Stimulated activated naive B cell treated with anti-CD40 and anti-IgM and Interleukin-4, amounts not matched to agents 10 μg/mL and 1 μg/mL and 100 μg/mL, for 72 hours (primary cell): ENCODE measurements around the gene RGS6.

Source experiments
- ATAC-seq, 2 donors: fragments of 150-1000 bp; cut with Tn5 transposase; replicated peaks; 2 replicates each; pipeline ENCODE4 v1.10.0; 2021; ENCODE audit warnings: moderate library complexity in 1 of 2
- DNase-seq: peaks from one replicate; pipeline ENCODE4 v3.0.0; 2021
- H3K27ac Mint-ChIP-seq: one replicate; pipeline ENCODE4 v1.8.0; 2022; ENCODE audit warnings: mild to moderate bottlenecking, mixed read lengths
- H3K27me3 Mint-ChIP-seq, 2 donors: one replicate each; pipeline ENCODE4 v1.8.0; 2022; ENCODE audit warnings: mixed read lengths in 2 of 2
- H3K36me3 Mint-ChIP-seq, 2 donors: one replicate each; pipeline ENCODE4 v1.8.0; 2022; ENCODE audit warnings: mixed read lengths in 2 of 2, mild to moderate bottlenecking in 1 of 2
- H3K4me1 Mint-ChIP-seq, 2 donors: one replicate each; pipeline ENCODE4 v1.8.0; 2022; ENCODE audit warnings: mixed read lengths in 2 of 2, mild to moderate bottlenecking in 1 of 2
- H3K4me3 Mint-ChIP-seq, 2 donors: one replicate each; pipeline ENCODE4 v1.8.0; 2022; ENCODE audit warnings: mild to moderate bottlenecking in 2 of 2, mixed read lengths in 2 of 2, moderate library complexity in 1 of 2
- H3K9me3 Mint-ChIP-seq, 2 donors: one replicate each; pipeline ENCODE4 v1.8.0; 2022; ENCODE audit warnings: mixed read lengths in 2 of 2, mild to moderate bottlenecking in 1 of 2

Gene RGS6

DNA sequence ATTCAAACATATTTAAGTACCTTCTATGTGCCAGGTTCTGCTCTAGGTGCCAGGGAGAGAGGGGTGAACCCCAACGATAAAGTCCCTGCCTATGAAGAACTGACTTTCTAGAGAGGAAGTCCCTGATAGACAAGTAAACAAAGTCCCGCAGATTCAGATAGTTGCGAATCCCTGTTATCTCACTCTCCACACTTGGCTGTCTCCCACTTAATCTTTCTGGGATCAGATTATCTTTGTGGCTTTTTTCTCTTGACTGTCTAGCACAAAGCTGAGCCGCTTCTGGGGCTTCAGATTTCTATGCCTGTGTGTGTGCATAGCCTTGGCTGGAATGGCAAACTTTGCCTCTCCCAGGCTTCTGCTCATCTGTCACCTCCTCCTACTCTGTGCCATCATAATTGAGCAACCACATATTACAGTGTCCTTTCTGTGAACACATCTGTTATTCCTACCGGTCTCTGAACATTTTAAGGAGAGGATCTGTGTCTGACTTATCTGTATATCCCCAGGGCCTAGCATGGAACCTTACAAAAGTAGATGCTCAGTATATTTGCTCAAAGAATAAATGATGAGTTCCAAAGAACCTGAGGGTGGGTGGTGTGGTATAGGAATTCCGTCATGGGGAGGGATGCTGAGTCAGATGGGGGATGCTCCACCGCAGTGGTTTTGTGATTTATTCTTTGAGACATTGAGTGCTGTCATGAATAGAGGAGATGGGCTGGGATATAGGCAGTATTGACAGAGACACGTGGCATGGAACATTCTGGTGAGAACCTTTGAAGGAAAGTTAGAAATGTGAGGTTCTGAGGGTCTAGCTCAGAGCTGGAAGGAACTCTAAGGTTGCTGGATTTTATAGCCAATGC is 28.5 kb downstream of the RGS6 start:
- Mint-ChIP-seq H3K27ac (no peak overlapping the region), H3K9me3 (peaks cover 0 to 1% of the 10 kb centered on the region in 2 donors), H3K4me1 (peaks cover 8 to 24% of the 10 kb centered on the region in 2 donors), H3K4me3 (no peak overlapping the region), H3K36me3 (no peaks in the 10 kb centered on the region), H3K27me3 (peaks cover 19 to 26% of the 10 kb centered on the region in 2 donors)
- DNase-seq (no peak), ATAC-seq (no peak)

DNA sequence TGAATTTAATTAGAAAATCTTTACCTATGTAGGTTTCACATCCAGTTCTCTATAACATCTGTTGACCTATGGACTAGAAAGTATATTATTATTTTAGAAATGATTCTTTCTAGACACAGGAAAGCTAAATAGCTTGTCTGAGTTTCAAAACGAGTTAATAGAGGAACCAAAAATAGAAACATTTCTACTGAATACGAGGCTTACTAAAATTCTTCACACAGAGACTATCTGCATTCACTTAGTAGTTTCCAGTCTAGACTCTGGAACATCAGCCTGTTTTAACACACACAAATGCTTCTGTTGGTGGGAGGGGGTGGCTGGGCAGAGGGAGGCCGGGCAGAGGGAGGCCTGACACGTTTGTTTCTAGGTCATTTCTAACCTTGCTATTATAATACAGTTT is 29.7 kb downstream of the RGS6 start:
- Mint-ChIP-seq H3K4me1 (peaks cover 4 to 18% of the 10 kb centered on the region in 2 donors), H3K4me3 (no peak overlapping the region), H3K36me3 (no peaks in the 10 kb centered on the region), H3K27ac (no peak overlapping the region), H3K9me3 (no peaks in the 10 kb centered on the region), H3K27me3 (peaks cover 13 to 16% of the 10 kb centered on the region in 2 donors)
- peak; percentile 69 to 73 for ATAC-seq
- DNase-seq = no peak

DNA sequence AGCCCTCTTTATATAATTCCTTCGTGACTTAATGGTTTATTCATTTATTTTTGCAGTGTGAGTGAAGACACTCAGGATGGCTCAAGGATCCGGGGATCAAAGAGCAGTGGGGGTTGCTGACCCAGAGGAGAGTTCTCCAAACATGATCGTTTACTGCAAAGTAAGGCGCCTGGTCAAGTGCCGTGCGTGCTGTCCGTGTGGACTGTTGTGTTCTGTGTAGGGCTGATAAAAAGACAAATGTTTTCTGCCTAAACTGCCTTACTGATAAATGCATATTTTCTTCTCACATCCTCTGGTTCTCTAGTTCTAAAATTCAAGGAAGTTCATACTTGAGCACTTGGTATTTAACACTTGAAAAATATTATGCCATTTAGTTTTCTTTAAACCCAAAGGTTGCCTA is 32.5 kb downstream of the RGS6 start:
- ATAC-seq = no peak
- H3K4me1 Mint-ChIP-seq = peaks cover 4 to 12% of the 10 kb centered on the region in 2 donors

DNA sequence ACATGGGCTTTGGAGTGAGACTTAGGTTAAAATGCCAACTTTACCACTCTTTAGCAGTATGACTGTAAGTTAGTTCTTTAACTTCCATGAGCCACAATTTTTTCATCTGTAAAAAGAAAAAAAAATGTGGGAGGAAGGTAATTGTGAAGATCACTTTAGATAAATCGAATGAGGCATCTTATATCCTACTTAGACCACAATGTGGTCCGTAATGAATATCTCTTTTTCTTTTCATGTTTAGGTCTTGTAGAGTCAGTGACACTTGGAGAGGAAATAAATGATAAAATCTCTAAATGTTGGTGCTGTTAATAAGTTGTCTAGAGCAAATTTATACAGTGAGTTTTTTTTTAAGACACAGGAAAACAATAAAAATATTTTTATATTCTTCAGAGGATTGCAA is 34.3 kb downstream of the RGS6 start:
- Mint-ChIP-seq H3K9me3 (peaks cover 8% of the 10 kb centered on the region in 2 donors), H3K27ac (no peak overlapping the region), H3K36me3 (no peaks in the 10 kb centered on the region), H3K4me1 (peaks cover 4 to 6% of the 10 kb centered on the region in 2 donors), H3K4me3 (no peak overlapping the region), H3K27me3 (peaks cover 20 to 25% of the 10 kb centered on the region in 2 donors)
- ATAC-seq (no peak), DNase-seq (no peak)

More for the DNA sequence above, 32.5 kb downstream of the RGS6 start:
- Mint-ChIP-seq H3K9me3 (peaks cover 5 to 8% of the 10 kb centered on the region in 2 donors), H3K36me3 (no peaks in the 10 kb centered on the region), H3K27ac (no peak overlapping the region), H3K4me3 (no peak overlapping the region), H3K27me3 (peaks cover 11 to 12% of the 10 kb centered on the region in 2 donors)
- no peak for DNase-seq

DNA sequence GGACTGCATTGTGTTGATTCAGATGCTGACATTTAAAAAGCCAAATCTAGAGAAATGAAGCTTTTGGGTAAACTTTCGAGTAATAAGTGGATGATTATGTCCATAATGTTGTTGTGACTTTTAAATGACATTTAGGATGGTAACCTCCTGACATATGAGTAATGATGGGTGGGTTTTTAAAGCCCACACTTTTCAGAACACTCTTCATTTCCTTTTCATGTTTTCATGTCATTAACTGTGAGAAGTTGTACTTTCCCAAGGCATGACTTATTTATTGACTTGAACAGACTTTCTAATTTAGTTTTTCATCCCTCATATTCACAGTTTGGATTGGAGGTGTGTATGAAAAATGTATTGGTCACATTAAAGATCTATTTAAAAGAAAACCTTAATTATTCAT is 35.5 kb downstream of the RGS6 start:
- Mint-ChIP-seq H3K27me3 (peaks cover 25 to 33% of the 10 kb centered on the region in 2 donors), H3K27ac (no peak overlapping the region), H3K9me3 (peaks cover 8% of the 10 kb centered on the region in 2 donors), H3K36me3 (no peaks in the 10 kb centered on the region), H3K4me1 (peaks cover 4 to 6% of the 10 kb centered on the region in 2 donors), H3K4me3 (peak overlapping the region; percentile 7 to 63)
- DNase-seq (no peak), ATAC-seq (peak; percentile 92 to 94)

DNA sequence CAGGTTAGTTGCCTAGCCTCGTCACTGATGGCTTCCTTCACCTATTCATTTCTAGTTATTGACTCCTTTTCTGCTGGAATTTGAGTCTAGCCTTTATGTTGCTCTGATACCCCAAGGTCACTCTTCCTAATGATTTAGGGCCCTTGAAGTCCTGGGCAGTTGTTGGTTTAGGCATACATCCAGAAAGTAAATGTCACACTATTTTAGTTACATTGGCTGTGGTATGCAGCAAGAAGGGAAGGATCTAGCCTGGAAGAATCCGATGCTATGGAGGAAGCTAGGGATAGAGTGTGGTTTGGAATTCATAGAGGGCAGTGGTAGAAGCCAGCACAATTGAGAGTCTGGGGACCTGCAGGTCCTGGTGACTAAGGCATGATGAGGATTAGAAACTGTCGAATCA is 38.0 kb downstream of the RGS6 start:
- H3K27me3 Mint-ChIP-seq = peaks cover 22 to 30% of the 10 kb centered on the region in 2 donors
- no peaks in the 10 kb centered on the region for H3K36me3 Mint-ChIP-seq
- DNase-seq = no peak
- no peak overlapping the region for H3K27ac Mint-ChIP-seq
- no peak for ATAC-seq
- no peak overlapping the region for H3K4me3 Mint-ChIP-seq
- H3K9me3 Mint-ChIP-seq = peaks cover 8% of the 10 kb centered on the region in 2 donors
- H3K4me1 Mint-ChIP-seq = peaks cover 4 to 6% of the 10 kb centered on the region in 2 donors

DNA sequence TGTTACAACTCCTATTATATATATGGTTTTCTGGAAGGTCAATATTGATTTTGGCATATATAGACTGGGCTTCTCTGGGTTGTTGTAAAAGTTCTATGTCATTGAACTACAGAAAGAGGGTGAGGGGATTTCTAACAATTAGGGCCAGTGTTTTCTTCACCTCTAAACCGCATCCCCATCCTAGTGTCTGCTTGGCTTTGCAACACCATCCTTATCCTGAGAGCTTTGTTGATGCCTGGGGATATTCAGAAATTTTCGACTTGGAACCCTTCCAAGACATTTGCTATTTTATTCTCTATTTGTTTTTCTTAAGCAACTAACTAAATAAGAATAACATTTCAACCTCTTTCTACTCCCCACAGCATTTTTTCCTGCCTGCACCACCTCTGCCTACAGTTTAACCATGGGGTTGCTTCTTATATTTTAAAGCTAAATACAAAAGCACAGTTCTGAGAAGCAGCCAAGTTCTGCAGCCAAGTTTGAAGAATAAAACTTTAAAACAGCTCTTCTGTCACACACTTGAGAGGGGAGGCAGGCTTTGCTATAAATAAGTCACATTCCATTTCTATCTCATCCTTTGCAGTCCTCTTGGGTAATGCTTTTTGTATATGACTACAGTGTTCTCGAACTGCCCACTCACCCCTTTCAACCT is 53.4 kb downstream of the RGS6 start:
- ATAC-seq = no peak
- no peak overlapping the region for H3K27ac Mint-ChIP-seq
- no peak overlapping the region for H3K4me3 Mint-ChIP-seq
- no peaks in the 10 kb centered on the region for H3K4me1 Mint-ChIP-seq
- no peaks in the 10 kb centered on the region for H3K36me3 Mint-ChIP-seq
- DNase-seq = no peak
- peaks cover 23 to 36% of the 10 kb centered on the region in 2 donors for H3K27me3 Mint-ChIP-seq
- peaks cover 2 to 4% of the 10 kb centered on the region in 2 donors for H3K9me3 Mint-ChIP-seq

DNA sequence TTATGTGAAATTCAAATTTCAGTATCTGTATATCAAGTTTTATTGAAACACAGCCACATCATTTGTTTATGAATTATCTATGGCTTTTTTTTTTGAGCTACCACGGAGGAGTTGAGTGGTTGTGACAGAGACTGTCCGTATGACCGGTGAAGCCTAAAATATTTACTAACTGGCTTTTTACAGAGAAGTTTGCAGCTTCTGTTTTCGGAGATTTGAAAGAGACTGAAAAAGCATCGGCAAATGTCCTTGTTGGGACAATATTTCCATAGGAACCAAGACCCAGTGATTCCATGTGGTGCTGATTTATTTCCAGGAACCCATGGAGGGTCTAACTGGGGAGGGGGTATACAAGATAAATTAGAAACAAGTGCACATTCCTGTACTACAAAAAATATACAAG is 56.2 kb downstream of the RGS6 start:
- Mint-ChIP-seq H3K27ac (no peak overlapping the region), H3K4me3 (no peak overlapping the region), H3K9me3 (no peaks in the 10 kb centered on the region), H3K36me3 (no peaks in the 10 kb centered on the region), H3K4me1 (no peaks in the 10 kb centered on the region), H3K27me3 (peaks cover 8 to 16% of the 10 kb centered on the region in 2 donors)
- DNase-seq = no peak
- no peak for ATAC-seq

DNA sequence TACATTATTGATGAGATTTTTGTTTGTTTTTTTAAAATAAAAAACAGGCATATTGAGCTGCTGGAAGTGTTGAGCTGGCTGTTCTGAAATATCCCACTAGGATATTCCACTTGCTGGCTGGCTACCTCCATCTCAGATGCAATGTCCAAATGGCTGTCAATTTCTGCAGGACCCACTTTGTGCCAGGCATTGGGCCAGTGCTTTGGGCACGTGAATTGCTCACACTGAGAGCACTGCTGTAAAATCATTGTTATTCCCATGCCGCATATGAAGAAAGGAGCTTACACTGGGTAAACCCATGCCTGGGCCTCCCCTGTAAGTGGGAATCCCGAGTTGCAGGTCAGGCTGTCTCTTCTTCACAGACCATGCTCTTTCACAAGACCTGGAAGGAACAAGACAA is 56.7 kb downstream of the RGS6 start:
- Mint-ChIP-seq H3K27ac (no peak overlapping the region), H3K27me3 (peaks cover 4 to 12% of the 10 kb centered on the region in 2 donors), H3K4me1 (no peaks in the 10 kb centered on the region), H3K4me3 (no peak overlapping the region), H3K36me3 (no peaks in the 10 kb centered on the region), H3K9me3 (no peaks in the 10 kb centered on the region)
- ATAC-seq = no peak
- no peak for DNase-seq

DNA sequence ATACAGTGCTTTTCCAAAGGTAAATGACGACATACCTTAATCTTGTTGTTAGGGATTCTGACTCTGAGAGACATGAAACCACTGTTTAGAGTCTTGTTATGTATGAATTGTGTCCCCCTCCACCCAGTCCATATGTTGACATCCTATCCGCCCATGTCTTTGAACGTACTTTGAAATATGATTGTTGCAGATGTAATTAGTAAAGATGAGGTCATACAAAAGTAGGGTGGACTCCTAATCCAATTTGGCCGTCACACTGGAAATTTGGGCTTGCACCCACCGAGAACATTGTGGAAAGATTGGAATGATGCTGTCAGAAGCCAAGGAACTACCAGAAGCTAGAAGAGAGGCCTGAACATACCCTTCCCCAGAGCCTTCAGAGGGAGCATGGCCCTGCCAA is 62.2 kb downstream of the RGS6 start:
- Mint-ChIP-seq H3K4me1 (no peaks in the 10 kb centered on the region), H3K27me3 (peaks cover 6 to 11% of the 10 kb centered on the region in 2 donors), H3K4me3 (no peak overlapping the region), H3K36me3 (no peaks in the 10 kb centered on the region), H3K9me3 (no peaks in the 10 kb centered on the region), H3K27ac (no peak overlapping the region)
- no peak for DNase-seq
- no peak for ATAC-seq

DNA sequence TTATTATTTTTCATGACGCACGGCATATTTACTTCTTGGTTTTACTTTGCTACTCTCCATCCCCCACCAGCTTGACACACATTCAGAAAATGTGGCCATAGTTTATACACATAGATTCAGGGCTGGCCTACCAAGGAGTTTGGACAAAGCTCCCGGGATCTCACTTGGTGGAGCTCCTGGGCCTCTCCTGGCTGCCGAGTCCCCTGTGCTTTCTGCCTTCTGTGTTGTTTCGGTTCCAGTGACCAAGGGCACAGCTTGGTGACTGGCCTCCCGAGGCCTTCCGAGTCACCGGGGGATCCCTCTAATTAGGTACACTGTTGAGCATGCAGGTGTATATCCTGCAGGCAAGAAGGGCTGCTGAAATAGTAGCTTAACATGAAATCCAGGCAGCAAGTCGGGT is 63.5 kb downstream of the RGS6 start:
- H3K27me3 Mint-ChIP-seq = peaks cover 13 to 21% of the 10 kb centered on the region in 2 donors
- DNase-seq (no peak), ATAC-seq (no peak)
- H3K36me3 Mint-ChIP-seq = no peaks in the 10 kb centered on the region
- no peak overlapping the region for H3K27ac Mint-ChIP-seq
- H3K4me1 Mint-ChIP-seq = no peaks in the 10 kb centered on the region
- no peak overlapping the region for H3K4me3 Mint-ChIP-seq
- H3K9me3 Mint-ChIP-seq = peaks cover 8 to 10% of the 10 kb centered on the region in 2 donors

DNA sequence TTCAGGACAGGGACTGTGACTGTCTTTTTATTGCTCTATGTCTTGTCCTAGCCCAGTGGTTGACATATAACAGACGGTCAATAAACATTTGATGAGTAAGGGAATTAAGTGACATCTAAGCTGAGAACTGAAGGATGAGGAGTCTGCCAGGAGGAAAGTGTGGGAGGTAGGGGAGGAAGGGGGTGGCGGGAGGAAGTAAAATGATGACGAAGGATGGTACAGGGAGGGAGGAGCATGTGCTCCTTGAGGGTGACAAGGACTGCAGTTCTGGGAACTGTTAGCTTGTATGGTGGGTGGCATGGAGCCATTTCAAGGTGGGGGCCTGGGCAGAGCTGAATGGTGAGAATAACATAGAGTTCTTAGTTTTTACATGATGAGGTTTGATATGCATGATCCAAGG is 64.4 kb downstream of the RGS6 start:
- H3K9me3 Mint-ChIP-seq = peaks cover 8 to 10% of the 10 kb centered on the region in 2 donors
- peaks cover 13 to 21% of the 10 kb centered on the region in 2 donors for H3K27me3 Mint-ChIP-seq
- no peaks in the 10 kb centered on the region for H3K4me1 Mint-ChIP-seq
- H3K27ac Mint-ChIP-seq = no peak overlapping the region
- ATAC-seq (no peak), DNase-seq (no peak)
- H3K36me3 Mint-ChIP-seq = no peaks in the 10 kb centered on the region
- no peak overlapping the region for H3K4me3 Mint-ChIP-seq

DNA sequence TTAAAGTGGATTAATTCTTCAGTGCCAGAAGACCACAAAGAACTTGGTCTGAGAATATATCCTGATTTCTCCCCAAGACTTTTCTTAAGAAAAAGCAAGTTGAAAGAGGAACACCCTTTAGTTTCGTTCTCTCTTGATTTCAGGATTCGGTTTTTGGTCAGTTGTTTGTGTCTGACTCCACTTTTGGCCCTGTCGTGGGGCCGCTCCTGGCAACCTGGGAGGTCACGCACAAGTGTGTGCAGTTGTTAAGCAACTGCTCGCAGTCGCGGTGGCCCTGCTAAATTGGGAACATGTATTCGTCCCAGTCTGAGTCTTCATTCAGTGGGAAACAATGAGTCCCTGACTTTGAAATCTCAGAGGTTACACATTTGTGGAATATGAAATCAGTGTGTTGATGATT is 68.7 kb downstream of the RGS6 start:
- H3K27me3 Mint-ChIP-seq = peaks cover 14 to 19% of the 10 kb centered on the region in 2 donors
- H3K4me1 Mint-ChIP-seq = no peaks in the 10 kb centered on the region
- ATAC-seq (no peak), DNase-seq (no peak)
- no peak overlapping the region for H3K4me3 Mint-ChIP-seq
- H3K36me3 Mint-ChIP-seq = no peaks in the 10 kb centered on the region
- no peak overlapping the region for H3K27ac Mint-ChIP-seq
- peaks cover 8 to 10% of the 10 kb centered on the region in 2 donors for H3K9me3 Mint-ChIP-seq

DNA sequence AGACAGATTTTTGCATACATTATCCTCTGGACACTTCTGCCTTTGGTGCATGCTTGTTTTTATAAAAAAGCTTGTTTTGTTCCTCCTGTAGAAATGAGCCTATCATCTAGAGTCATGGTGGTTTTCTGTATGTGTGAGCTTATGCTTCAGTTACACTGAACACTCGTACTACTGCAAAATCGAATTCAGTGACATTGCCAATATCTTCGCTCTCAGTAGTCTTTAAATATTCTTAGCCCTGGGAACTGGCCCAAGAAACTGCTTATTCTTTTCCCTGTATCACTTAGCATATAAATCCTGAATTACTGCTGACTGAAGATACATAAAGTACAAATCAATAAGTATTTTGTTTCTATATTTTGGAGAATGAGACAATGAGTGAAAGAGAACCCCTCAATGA is 70.5 kb downstream of the RGS6 start:
- Mint-ChIP-seq H3K4me3 (no peak overlapping the region), H3K4me1 (no peaks in the 10 kb centered on the region), H3K27me3 (peaks cover 14 to 30% of the 10 kb centered on the region in 2 donors), H3K9me3 (peaks cover 8 to 10% of the 10 kb centered on the region in 2 donors), H3K36me3 (no peaks in the 10 kb centered on the region), H3K27ac (no peak overlapping the region)
- ATAC-seq = no peak
- DNase-seq = no peak

DNA sequence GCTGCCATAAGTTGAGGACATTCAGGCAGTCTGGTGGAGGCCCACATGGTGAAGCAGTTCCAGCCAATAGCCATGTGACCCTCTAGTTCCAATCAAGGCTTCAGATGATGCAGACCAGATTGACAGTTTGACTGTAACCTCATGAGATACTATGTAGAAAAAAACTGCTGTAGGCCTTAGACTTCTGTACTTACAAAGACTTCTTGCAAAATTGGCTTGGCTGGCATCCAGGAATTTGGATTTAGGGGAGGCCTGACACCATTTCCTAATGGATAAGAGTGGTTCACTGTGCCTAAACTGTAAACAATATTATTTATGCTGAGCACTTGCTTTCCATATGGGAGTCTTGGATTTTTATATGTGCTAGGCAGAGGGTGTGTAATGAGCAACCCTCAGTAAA is 76.4 kb downstream of the RGS6 start:
- no peak for ATAC-seq
- no peaks in the 10 kb centered on the region for H3K36me3 Mint-ChIP-seq
- H3K27ac Mint-ChIP-seq = no peak overlapping the region
- H3K4me3 Mint-ChIP-seq = no peak overlapping the region
- no peaks in the 10 kb centered on the region for H3K4me1 Mint-ChIP-seq
- H3K27me3 Mint-ChIP-seq = peaks cover 10 to 27% of the 10 kb centered on the region in 2 donors
- no peaks in the 10 kb centered on the region for H3K9me3 Mint-ChIP-seq
- no peak for DNase-seq
